Adipocyte (in vitro differentiated cells): ENCODE results near the gene CA6.
"Not testable (repeated sequence)": the region's sequence is repeated elsewhere in the genome, so short reads cannot be mapped to it uniquely, and the experiment has no call there.

ENCODE experiments used
- DNase-seq: peaks from one replicate; pipeline ENCODE4 v3.0.0-alpha.2; 2015; ENCODE audit warnings: low read depth
- H3K27me3 ChIP-seq: replicated peaks from 2 replicates; pipeline ENCODE4 v1.7.0; 2013; ENCODE audit warnings: mild to moderate bottlenecking, low read length, moderate library complexity; ENCODE audit not compliant: control insufficient read depth, insufficient read depth
- H3K36me3 ChIP-seq: 2 replicates; pipeline ENCODE4 v1.7.0; 2013; ENCODE audit warnings: low read length, mild to moderate bottlenecking, moderate library complexity; ENCODE audit not compliant: control insufficient read depth, insufficient read depth, severe bottlenecking
- H3K4me1 ChIP-seq: 2 replicates; pipeline ENCODE4 v1.7.0; 2013; ENCODE audit warnings: mild to moderate bottlenecking, low read length, moderate library complexity; ENCODE audit not compliant: control insufficient read depth, insufficient read depth
- H3K4me3 ChIP-seq: 2 replicates; pipeline ENCODE4 v1.7.0; 2013; ENCODE audit warnings: mild to moderate bottlenecking, low read length, moderate library complexity
- H3K9ac ChIP-seq: 2 replicates; pipeline ENCODE4 v1.7.0; 2013; ENCODE audit warnings: mild to moderate bottlenecking, low read length, moderate library complexity
- H3K9me3 ChIP-seq: 2 replicates; pipeline ENCODE4 v1.7.0; 2013; ENCODE audit warnings: mild to moderate bottlenecking, low read length, moderate library complexity; ENCODE audit not compliant: control insufficient read depth

Gene CA6

DNA sequence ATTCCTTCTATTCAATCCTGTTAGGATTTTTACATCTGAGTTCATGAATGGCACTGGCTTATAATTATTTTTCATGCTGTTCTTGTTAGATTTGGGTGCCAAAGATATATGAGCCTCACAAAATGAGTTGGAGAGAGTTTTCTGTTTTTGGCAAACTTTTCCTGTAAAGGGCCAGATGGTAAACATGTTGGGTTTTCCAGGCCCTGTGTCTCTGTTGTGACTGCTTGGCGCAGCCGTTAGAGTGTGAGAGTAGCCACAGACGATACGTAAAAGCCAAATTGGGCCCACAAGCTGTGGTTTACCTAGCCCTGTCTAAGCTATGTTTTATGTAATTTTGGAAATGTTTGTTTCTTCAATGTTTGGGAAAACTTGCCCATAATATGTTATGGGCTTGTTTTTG, 15.6 kb upstream of the CA6 start:
- Histone ChIP-seq H3K27me3 (peaks cover 15% of the 10 kb centered on the region), H3K9me3 (no peaks in the 10 kb centered on the region), H3K36me3 (no peaks in the 10 kb centered on the region), H3K4me1 (no peaks in the 10 kb centered on the region), H3K4me3 (no peak overlapping the region), H3K9ac (no peak overlapping the region)
- no peak for DNase-seq

DNA sequence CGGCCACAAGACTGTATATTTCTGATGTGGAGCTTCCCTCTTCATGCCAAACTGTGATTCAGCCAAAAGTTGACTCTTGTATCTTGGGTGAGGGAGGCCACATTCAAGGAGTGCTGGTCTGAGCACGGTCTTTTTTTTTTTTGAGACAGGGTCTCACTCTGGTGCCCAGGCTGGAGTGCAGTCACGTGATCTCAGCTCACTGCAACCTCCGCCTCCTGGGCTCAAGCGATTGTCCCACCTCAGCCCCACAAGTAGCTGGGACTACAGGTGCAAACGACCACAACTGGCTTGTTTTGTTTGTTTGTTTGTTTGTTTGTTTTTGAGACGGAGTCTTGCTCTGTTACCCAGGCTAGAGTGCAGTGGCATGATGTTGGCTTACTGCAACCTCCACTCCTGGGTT, 8.6 kb upstream of the CA6 start:
- H3K4me1 ChIP-seq, result peaks cover 14% of the 10 kb centered on the region
- H3K36me3 ChIP-seq, H3K9me3 ChIP-seq, H3K9ac ChIP-seq, H3K27me3 ChIP-seq, DNase-seq, H3K4me3 ChIP-seq: not testable (repeated sequence)

DNA sequence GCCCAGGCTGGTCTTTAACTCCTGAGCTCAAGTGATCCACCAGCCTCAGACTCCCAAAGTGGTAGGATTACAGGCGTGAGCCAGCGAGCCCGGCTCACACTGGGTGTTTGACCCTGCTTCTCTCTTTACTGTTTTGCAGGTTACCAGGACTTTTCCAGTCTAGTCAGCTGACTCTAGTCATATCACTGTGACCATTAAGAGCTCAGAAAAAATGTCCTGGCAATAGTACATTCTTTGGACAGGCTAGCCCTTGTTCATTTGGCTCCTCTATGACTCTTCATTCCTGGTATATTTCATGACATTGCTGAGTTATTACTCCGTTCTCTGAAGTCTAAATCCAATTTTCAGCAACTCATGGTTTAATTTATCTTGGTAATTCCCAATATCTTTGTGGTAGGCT, 8.0 kb upstream of the CA6 start:
- Histone ChIP-seq H3K4me3 (no peak overlapping the region), H3K4me1 (peaks cover 14% of the 10 kb centered on the region), H3K9me3 (no peaks in the 10 kb centered on the region), H3K36me3 (no peaks in the 10 kb centered on the region), H3K9ac (no peak overlapping the region), H3K27me3 (no peaks in the 10 kb centered on the region)
- DNase-seq, result no peak

DNA sequence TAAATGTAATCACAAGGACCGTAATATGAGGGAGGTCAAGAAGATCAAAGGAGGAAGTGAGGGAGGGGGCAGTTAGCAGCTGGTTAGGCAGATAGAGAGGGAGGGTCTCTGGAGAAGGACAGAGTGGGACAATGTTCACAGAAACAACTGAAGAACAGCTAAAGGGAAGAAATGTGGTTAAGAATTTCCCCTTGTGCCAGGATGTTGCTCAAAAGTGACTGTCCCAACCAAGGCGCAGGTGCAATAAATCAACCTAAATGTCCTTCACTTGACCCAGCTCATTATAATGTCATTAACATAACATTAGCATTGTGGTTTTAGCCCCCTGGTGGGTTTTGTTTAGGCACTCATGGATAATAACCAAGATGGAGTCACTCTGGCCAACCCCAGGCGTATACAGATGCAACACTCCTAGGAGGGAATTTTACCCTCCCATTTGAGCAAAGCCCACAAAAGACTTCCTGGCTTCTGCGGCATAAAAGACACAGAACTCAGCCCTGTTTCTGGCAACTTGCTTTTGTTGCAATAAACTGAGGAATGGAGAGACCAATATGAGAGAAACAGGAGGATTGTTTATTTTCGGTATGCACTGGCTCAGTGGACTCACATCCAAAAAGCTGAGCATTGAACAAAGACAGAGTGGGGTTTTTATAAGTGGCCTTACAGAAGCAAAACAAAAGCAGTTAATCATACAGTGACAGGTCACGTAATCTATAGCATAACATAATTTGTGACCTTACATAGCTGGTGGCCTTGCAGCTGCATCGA, 7.3 kb upstream of the CA6 start:
- Histone ChIP-seq H3K4me3 (no peak overlapping the region), H3K27me3 (no peaks in the 10 kb centered on the region), H3K9ac (no peak overlapping the region), H3K4me1 (peaks cover 14% of the 10 kb centered on the region), H3K9me3 (no peaks in the 10 kb centered on the region), H3K36me3 (no peaks in the 10 kb centered on the region)
- DNase-seq, result no peak

DNA sequence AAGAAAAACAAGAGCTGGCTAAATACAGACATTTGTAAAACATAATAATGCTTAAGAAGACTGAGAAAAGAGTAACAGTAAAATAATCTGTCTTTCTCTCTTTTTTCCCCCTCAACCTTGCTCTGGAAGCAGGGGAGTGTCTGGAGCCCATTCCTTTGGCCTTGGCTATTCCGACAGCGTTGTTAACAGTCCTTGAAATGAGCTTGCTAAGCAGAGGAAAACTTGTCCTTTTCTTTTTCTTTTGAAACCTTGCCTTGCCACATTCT, 6.7 kb upstream of the CA6 start:
- no peaks in the 10 kb centered on the region for H3K36me3 ChIP-seq
- peaks cover 14% of the 10 kb centered on the region for H3K4me1 ChIP-seq
- H3K27me3 ChIP-seq, result no peaks in the 10 kb centered on the region
- no peak overlapping the region for H3K4me3 ChIP-seq
- H3K9me3 ChIP-seq, result no peaks in the 10 kb centered on the region
- no peak overlapping the region for H3K9ac ChIP-seq
- DNase-seq, result no peak

DNA sequence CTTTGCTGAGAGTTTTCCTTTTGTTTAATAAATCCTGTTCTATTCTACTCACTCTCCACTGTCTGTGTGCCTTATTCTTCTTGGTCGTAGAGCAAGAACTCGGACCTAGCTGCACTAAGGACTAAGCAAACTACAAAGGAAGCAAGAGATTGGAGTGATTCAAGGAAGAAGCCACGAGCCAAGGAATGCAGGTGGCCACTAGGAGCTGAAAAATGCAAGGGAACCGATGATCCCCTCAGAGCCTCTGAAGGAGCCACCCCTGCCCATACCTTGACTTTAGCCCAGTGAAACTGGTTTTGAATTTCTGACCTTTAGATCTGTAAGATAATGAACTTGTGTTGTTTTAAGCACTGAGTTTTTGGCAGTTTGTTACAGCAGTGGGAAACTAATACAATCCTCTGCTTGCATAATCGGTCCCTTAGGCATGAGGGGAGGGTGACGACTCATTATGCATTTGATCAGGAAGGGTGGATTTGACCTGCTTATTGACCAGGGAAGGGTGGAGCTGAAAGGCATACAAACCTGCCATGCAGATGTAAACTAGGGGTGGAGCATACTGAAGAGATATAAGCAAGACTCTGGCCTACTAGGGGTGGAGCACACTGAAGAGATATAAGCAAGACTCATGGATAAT, 6.2 kb upstream of the CA6 start:
- Histone ChIP-seq H3K9me3 (no peaks in the 10 kb centered on the region), H3K9ac (no peak overlapping the region), H3K36me3 (no peaks in the 10 kb centered on the region), H3K4me1 (peaks cover 14% of the 10 kb centered on the region), H3K27me3 (peaks cover 2% of the 10 kb centered on the region), H3K4me3 (no peak overlapping the region)
- DNase-seq, result peak; percentile 3

DNA sequence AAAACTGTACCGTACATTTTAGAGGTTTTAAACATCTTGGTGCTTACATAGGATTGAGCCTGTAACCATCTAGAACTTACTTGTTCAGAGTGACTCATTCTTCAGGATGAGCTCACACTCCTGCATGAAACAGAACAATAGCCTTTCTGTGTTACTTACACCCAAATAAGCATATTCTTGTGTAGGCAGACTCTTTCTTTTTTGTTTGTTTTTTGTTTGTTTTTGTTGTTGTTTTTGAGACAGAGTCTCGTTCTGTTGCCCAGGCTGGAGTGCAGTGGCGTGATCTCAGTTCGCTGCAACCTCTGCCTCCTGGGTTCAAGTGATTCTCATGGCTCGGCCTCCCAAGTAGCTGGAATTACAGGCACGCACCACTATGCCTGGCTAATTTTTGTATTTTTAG, 3.8 kb upstream of the CA6 start:
- no peak overlapping the region for H3K4me3 ChIP-seq
- no peaks in the 10 kb centered on the region for H3K9me3 ChIP-seq
- H3K36me3 ChIP-seq, result no peaks in the 10 kb centered on the region
- peaks cover 14% of the 10 kb centered on the region for H3K4me1 ChIP-seq
- DNase-seq, result peak; percentile 63
- H3K9ac ChIP-seq, result no peak overlapping the region
- peaks cover 3% of the 10 kb centered on the region for H3K27me3 ChIP-seq

DNA sequence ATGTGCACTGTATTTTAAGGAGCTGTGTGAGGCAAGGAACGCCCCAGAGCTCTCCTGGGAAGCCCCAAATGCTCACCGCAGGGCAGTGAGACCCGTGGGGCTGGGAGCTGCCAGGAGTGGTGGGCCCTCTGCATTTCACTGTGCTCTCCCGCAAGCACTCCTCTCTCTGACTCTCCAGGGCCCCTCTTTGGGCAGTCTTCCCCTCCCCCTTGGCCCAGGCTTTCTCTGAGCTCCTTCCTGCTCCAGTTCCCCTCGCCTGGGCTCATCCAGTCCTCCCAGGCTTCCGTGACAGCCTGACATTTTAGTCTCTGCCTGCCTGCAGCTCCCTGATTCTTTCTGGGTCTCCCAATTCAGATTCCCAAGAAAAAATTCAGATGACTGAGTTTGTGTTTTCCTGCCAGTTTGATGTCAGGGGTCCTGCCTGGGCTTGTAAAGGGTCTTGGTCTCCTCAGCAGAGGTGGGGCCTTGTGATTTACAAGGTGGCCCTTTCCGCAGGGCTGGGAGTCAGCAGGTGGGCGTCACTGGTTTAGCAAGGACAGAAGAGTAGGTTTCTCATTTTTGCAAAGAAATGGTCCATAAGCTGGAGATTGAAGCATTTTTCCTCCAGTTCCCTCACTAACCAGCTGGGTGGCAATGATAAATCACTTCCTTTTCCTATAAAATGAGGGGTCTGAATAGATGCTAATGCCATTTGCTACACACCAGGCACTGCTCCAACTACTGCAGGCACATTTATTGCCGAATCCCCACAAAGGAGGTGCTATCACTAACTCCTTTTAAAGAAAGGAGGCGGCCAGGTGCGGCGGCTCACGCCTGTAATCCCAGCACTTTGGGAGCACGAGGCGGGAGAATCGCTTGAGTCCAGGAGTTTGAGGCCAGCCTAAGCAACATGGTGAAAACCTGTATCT, 1.9 kb upstream of the CA6 start:
- Histone ChIP-seq H3K36me3 (no peaks in the 10 kb centered on the region), H3K4me3 (no peak overlapping the region), H3K27me3 (peaks cover 3% of the 10 kb centered on the region), H3K9ac (no peak overlapping the region), H3K4me1 (peaks cover 4% of the 10 kb centered on the region), H3K9me3 (no peaks in the 10 kb centered on the region)
- DNase-seq, result no peak

DNA sequence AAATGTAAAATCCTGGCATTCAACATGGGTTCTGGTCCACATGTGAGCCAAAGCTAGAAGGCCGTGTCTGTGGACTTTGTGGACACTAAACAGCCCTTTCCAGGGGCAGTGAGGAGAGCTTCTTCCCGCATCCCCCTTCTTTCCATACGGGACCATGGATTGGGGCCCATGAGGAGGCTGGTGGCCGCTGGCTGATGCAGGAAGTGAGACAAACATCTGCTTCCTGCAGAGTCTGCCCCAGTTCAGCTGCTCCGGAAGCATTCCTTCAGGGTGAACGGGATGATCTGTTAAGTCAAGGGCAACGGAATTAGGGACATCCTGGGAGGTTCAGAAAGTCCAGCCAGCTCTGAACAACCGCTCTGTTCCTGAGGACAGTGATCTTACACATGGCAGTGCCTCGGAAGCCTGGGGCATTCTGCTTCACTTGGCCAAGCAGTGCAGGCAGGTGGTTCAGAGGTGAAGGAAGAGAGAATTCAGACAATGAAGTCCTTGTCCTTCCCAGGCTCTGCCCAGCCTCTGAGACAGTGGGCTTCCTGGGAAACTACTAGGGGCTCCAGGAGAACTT, 1.5 kb downstream of the CA6 start:
- no peaks in the 10 kb centered on the region for H3K4me1 ChIP-seq
- no peak overlapping the region for H3K9ac ChIP-seq
- no peaks in the 10 kb centered on the region for H3K9me3 ChIP-seq
- no peak overlapping the region for H3K4me3 ChIP-seq
- no peak for DNase-seq
- no peaks in the 10 kb centered on the region for H3K36me3 ChIP-seq
- peaks cover 3% of the 10 kb centered on the region for H3K27me3 ChIP-seq

DNA sequence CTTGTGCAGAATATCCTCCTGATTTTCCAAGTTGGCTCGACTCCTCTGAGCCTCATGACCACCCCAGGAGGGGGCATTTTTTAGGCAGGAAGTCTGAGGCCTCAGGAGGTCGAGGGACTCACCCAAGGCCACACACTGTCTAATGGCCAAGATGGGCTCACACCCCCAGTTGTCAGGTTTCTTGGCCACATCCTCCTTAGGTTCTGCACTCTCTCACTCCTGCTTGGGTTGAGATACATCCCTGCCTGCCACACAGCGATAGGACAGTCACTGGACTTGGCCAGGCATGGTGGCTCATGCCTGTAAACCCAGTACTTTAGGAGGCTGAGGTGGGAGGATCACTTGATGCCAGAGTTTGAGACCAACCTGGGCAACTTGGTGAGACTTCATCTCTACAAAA, 4.6 kb downstream of the CA6 start:
- DNase-seq, result no peak
- Histone ChIP-seq H3K4me3 (no peak overlapping the region), H3K4me1 (no peaks in the 10 kb centered on the region), H3K9me3 (no peaks in the 10 kb centered on the region), H3K36me3 (no peaks in the 10 kb centered on the region), H3K9ac (no peak overlapping the region), H3K27me3 (no peaks in the 10 kb centered on the region)

DNA sequence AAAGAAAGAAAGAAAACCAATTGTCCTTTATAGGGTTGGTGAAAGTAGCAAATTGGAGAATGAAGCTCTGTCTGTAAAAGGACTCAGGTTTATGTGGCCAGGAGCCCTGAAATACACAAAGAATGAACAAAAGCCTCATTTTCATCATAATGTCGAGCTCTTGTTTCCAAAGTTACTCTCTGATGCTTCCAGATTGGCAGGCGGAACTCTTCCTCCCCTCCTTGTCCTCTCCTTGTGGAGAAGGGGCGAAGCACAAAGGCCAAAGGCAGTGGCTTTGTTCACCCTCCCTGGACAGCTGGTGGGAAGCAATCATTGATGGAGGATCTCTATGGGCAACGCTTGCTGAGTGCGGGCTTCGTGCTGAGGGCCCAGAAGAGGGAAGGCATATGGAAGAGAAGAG, 5.6 kb downstream of the CA6 start:
- Histone ChIP-seq H3K4me1 (no peaks in the 10 kb centered on the region), H3K27me3 (no peaks in the 10 kb centered on the region)
- DNase-seq, result no peak

More for the DNA sequence above, 5.6 kb downstream of the CA6 start:
- no peaks in the 10 kb centered on the region for H3K9me3 ChIP-seq
- no peak overlapping the region for H3K9ac ChIP-seq
- H3K36me3 ChIP-seq, result no peaks in the 10 kb centered on the region
- H3K4me3 ChIP-seq, result no peak overlapping the region
